GM23338 (cell line): Measurements from ENCODE around the gene SFXN5. TPM values are rescaled to one million over a fixed set of nuclear protein-coding genes. Genes with fewer than 3 reads are reported as not detected.

ENCODE experiments used
- ATAC-seq: fragments of 200-7000 bp; cut with Tn5 transposase; 3 replicates; pipeline ENCODE4 v1.9.1; 2020
- DNase-seq: peaks from one replicate; pipeline ENCODE4 v3.0.0-alpha.2; 2015; ENCODE audit warnings: low spot score
- H2AFZ ChIP-seq: fragments of 200-600 bp; sonication (generic); 2 replicates; pipeline ENCODE4 v1.8.0; 2016; ENCODE audit warnings: antibody characterized with exemption, mild to moderate bottlenecking, moderate library complexity
- H3F3A ChIP-seq: fragments of 200-600 bp; sonication (generic); replicated peaks from 2 replicates; pipeline ENCODE4 v1.8.0; 2017; ENCODE audit warnings: antibody characterized with exemption, mixed run types, low read depth
- H3K27ac ChIP-seq: fragments of 200-600 bp; sonication (generic); 2 replicates; pipeline ENCODE4 v1.6.1; 2016; ENCODE audit warnings: low read depth
- H3K27me3 ChIP-seq: fragments of 200-600 bp; sonication (generic); 2 replicates; pipeline ENCODE4 v1.8.0; 2016; ENCODE audit warnings: mild to moderate bottlenecking, mixed run types, moderate library complexity; ENCODE audit not compliant: insufficient read depth
- H3K36me3 ChIP-seq: fragments of 200-600 bp; sonication (generic); 2 replicates; pipeline ENCODE4 v1.8.0; 2016; ENCODE audit warnings: mild to moderate bottlenecking; ENCODE audit not compliant: insufficient read depth
- H3K4me1 ChIP-seq: fragments of 200-600 bp; sonication (generic); 2 replicates; pipeline ENCODE4 v1.8.0; 2016; ENCODE audit warnings: mild to moderate bottlenecking, moderate library complexity; ENCODE audit not compliant: insufficient read depth
- H3K4me2 ChIP-seq: fragments of 200-600 bp; sonication (generic); 2 replicates; pipeline ENCODE4 v1.7.1; 2017; ENCODE audit warnings: mixed run types
- H3K4me3 ChIP-seq: fragments of 200-600 bp; sonication (generic); 2 replicates; pipeline ENCODE4 v1.6.1; 2016; ENCODE audit warnings: mixed run types
- H3K79me2 ChIP-seq: fragments of 200-600 bp; sonication (generic); replicated peaks from 2 replicates; pipeline ENCODE4 v1.8.0; 2017; ENCODE audit warnings: mild to moderate bottlenecking; ENCODE audit not compliant: insufficient read depth
- H3K9me2 ChIP-seq: fragments of 200-600 bp; sonication (generic); 2 replicates; pipeline ENCODE4 v1.8.0; 2017; ENCODE audit not compliant: insufficient read depth
- H4K20me1 ChIP-seq: fragments of 200-600 bp; sonication (generic); replicated peaks from 2 replicates; pipeline ENCODE4 v1.8.0; 2017; ENCODE audit warnings: mild to moderate bottlenecking; ENCODE audit not compliant: insufficient read depth
- H3K27ac Mint-ChIP-seq: 2 replicates; pipeline ENCODE4 v1.8.0; 2020; ENCODE audit warnings: inconsistent platforms, mild to moderate bottlenecking, moderate library complexity, mixed read lengths
- H3K27me3 Mint-ChIP-seq: 3 replicates; pipeline ENCODE4 v1.8.0; 2022; ENCODE audit warnings: low read depth, mild to moderate bottlenecking, moderate library complexity, mixed read lengths, inconsistent platforms; ENCODE audit not compliant: insufficient read depth, poor library complexity
- H3K36me3 Mint-ChIP-seq: 3 replicates; pipeline ENCODE4 v1.8.0; 2021; ENCODE audit warnings: low read depth, mild to moderate bottlenecking, inconsistent platforms, moderate library complexity, mixed read lengths
- H3K4me1 Mint-ChIP-seq: 3 replicates; pipeline ENCODE4 v1.8.0; 2020; ENCODE audit warnings: mild to moderate bottlenecking, inconsistent platforms, mixed read lengths
- H3K4me3 Mint-ChIP-seq: 3 replicates; pipeline ENCODE4 v1.8.0; 2021; ENCODE audit warnings: moderate library complexity, mild to moderate bottlenecking, inconsistent platforms, mixed read lengths
- H3K9me3 Mint-ChIP-seq: 3 replicates; pipeline ENCODE4 v1.8.0; 2020; ENCODE audit warnings: moderate library complexity, mild to moderate bottlenecking, inconsistent platforms, mixed read lengths
- CREB1 ChIP-seq: fragments of 250-450 bp; sonication (Bioruptor Pico); IDR thresholded peaks from 2 replicates; pipeline ENCODE4 v1.5.0; 2020; ENCODE audit warnings: low read depth, mild to moderate bottlenecking, moderate library complexity
- CTCF ChIP-seq, 2 experiments: fragments of 200-600 bp in 1 of 2; sonication (generic) in 1 of 2; conservative IDR thresholded peaks; 2 replicates each; pipeline versions ENCODE4 v1.5.1 to v1.6.1; 2016 to 2017; ENCODE audit warnings: antibody characterized with exemption in 2 of 2, low read depth in 2 of 2, mild to moderate bottlenecking in 2 of 2, moderate library complexity in 1 of 2
- EZH2 ChIP-seq: fragments of 200-600 bp; sonication (generic); IDR thresholded peaks from one replicate; pipeline ENCODE4 v1.8.0; 2017; ENCODE audit warnings: antibody characterized with exemption, mild to moderate bottlenecking, low read depth; ENCODE audit not compliant: unreplicated experiment
- EZH2phosphoT487 ChIP-seq: fragments of 200-600 bp; sonication (generic); IDR thresholded peaks from one replicate; pipeline ENCODE4 v1.8.1; 2018; ENCODE audit warnings: antibody characterized with exemption; ENCODE audit not compliant: unreplicated experiment
- JUNB ChIP-seq: IDR thresholded peaks from one replicate; pipeline ENCODE4 v1.6.1; 2016; ENCODE audit warnings: antibody characterized with exemption; ENCODE audit not compliant: unreplicated experiment
- NANOG ChIP-seq: IDR thresholded peaks from 2 replicates; pipeline ENCODE4 v1.6.1; 2016; ENCODE audit warnings: antibody characterized with exemption, borderline replicate concordance
- POLR2AphosphoS5 ChIP-seq: IDR thresholded peaks from 2 replicates; pipeline ENCODE4 v1.6.1; 2016; ENCODE audit warnings: antibody characterized with exemption, low read depth
- STAT1 ChIP-seq: IDR thresholded peaks from one replicate; pipeline ENCODE4 v1.6.1; 2016; ENCODE audit warnings: antibody characterized with exemption; ENCODE audit not compliant: unreplicated experiment
- ZNF114 ChIP-seq: fragments of 250-450 bp; sonication (Bioruptor Pico); IDR thresholded peaks from 2 replicates; pipeline ENCODE4 v1.5.0; 2020; ENCODE audit warnings: mild to moderate bottlenecking, moderate library complexity
- ZNF331 ChIP-seq: fragments of 250-450 bp; sonication (Bioruptor Pico); IDR thresholded peaks from 2 replicates; pipeline ENCODE4 v1.5.0; 2020; ENCODE audit warnings: low read depth, mild to moderate bottlenecking, moderate library complexity
- polyA plus RNA-seq: library from polyadenylated mRNA; unstranded; fragments of >200 nt; fragmentation: Nextera tagmentation; extraction: Ambion mirVana; gene quantifications from 2 replicates; pipeline ENCODE4 v1.2.1, GENCODE V29; 2016
- total RNA-seq: library from RNA; depleted of rRNA; stranded (reverse); fragments of >200 nt; shearing (Covaris generic); gene quantifications from 2 replicates; pipeline ENCODE4 v1.2.3, GENCODE V29; 2014
- TF ChIP-seq, protein P1 (sequence below): fragments of 250-450 bp; sonication (Bioruptor Pico); IDR thresholded peaks from 2 replicates; pipeline ENCODE4 v1.5.0; 2020; ENCODE audit warnings: mild to moderate bottlenecking, moderate library complexity
- TF ChIP-seq, protein P2 (sequence below): IDR thresholded peaks from 2 replicates; pipeline ENCODE4 v1.6.1; 2016; ENCODE audit warnings: antibody characterized with exemption

SFXN5 gene
- total and polyA plus RNA-seq, 2 experiments from 2014 or later: 23.6 to 25.8 TPM

DNA sequence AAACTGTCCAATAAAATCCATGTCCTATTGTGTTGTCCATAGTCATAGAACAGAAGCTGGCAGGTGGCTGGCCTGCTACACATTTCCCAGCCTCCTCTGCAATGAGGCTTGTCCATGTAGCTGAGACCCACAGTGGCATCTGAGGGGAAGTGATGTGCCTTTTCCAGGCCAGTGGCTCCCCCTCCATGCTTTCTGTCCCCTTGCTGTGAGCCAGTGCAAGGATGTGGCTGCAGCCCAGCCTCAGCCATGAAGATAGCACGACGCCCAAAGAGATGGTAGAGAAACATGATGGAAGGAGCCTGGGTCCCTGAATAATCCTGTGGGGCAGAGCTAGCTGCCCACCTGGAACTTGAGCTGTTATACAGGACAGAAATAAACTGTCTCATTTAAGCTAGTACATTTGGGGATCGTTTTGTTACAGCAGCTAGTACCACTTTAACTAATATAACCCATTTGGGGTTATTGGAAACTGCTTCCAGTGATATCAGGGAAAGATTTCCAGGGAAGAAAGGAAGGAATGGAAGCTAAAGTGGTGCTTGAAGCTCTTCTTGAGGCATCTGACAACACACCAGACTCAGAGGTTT is 40.3 kb downstream of the SFXN5 start:
- Histone ChIP-seq H2AFZ (no peak overlapping the region), H3K36me3 (no peaks in the 10 kb centered on the region), H3K27ac (no peak overlapping the region), H3K4me2 (no peak overlapping the region), H3K27me3 (no peaks in the 10 kb centered on the region), H3K4me1 (peaks cover 9% of the 10 kb centered on the region), H4K20me1 (no peaks in the 10 kb centered on the region; the same call in 1 of the 2 replicates), H3F3A (no peaks in the 10 kb centered on the region), H3K9me2 (no peaks in the 10 kb centered on the region), H3K79me2 (no peaks in the 10 kb centered on the region), H3K4me3 (no peak overlapping the region)
- TF ChIP-seq JUNB (no peak), ZNF331 (CRISPR knock-in tag) (no peak), EZH2phosphoT487 (no peak), POLR2AphosphoS5 (no peak)
- TF ChIP-seq, protein P1, sequence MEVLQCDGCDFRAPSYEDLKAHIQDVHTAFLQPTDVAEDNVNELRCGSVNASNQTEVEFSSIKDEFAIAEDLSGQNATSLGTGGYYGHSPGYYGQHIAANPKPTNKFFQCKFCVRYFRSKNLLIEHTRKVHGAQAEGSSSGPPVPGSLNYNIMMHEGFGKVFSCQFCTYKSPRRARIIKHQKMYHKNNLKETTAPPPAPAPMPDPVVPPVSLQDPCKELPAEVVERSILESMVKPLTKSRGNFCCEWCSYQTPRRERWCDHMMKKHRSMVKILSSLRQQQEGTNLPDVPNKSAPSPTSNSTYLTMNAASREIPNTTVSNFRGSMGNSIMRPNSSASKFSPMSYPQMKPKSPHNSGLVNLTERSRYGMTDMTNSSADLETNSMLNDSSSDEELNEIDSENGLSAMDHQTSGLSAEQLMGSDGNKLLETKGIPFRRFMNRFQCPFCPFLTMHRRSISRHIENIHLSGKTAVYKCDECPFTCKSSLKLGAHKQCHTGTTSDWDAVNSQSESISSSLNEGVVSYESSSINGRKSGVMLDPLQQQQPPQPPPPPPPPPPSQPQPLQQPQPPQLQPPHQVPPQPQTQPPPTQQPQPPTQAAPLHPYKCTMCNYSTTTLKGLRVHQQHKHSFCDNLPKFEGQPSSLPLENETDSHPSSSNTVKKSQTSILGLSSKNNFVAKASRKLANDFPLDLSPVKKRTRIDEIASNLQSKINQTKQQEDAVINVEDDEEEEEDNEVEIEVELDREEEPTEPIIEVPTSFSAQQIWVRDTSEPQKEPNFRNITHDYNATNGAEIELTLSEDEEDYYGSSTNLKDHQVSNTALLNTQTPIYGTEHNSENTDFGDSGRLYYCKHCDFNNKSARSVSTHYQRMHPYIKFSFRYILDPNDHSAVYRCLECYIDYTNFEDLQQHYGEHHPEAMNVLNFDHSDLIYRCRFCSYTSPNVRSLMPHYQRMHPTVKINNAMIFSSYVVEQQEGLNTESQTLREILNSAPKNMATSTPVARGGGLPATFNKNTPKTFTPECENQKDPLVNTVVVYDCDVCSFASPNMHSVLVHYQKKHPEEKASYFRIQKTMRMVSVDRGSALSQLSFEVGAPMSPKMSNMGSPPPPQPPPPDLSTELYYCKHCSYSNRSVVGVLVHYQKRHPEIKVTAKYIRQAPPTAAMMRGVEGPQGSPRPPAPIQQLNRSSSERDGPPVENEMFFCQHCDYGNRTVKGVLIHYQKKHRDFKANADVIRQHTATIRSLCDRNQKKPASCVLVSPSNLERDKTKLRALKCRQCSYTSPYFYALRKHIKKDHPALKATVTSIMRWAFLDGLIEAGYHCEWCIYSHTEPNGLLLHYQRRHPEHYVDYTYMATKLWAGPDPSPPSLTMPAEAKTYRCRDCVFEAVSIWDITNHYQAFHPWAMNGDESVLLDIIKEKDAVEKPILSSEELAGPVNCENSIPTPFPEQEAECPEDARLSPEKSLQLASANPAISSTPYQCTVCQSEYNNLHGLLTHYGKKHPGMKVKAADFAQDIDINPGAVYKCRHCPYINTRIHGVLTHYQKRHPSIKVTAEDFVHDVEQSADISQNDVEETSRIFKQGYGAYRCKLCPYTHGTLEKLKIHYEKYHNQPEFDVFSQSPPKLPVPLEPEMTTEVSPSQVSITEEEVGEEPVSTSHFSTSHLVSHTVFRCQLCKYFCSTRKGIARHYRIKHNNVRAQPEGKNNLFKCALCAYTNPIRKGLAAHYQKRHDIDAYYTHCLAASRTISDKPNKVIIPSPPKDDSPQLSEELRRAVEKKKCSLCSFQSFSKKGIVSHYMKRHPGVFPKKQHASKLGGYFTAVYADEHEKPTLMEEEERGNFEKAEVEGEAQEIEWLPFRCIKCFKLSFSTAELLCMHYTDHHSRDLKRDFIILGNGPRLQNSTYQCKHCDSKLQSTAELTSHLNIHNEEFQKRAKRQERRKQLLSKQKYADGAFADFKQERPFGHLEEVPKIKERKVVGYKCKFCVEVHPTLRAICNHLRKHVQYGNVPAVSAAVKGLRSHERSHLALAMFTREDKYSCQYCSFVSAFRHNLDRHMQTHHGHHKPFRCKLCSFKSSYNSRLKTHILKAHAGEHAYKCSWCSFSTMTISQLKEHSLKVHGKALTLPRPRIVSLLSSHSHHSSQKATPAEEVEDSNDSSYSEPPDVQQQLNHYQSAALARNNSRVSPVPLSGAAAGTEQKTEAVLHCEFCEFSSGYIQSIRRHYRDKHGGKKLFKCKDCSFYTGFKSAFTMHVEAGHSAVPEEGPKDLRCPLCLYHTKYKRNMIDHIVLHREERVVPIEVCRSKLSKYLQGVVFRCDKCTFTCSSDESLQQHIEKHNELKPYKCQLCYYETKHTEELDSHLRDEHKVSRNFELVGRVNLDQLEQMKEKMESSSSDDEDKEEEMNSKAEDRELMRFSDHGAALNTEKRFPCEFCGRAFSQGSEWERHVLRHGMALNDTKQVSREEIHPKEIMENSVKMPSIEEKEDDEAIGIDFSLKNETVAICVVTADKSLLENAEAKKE (CRISPR knock-in tag): no peak
- no peaks in the 10 kb centered on the region; the same call in 2 of the 3 replicates for H3K36me3 Mint-ChIP-seq
- H3K4me3 Mint-ChIP-seq: no peak overlapping the region
- DNase-seq: no peak
- peaks cover 16% of the 10 kb centered on the region for H3K4me1 Mint-ChIP-seq
- H3K27ac Mint-ChIP-seq: no peak overlapping the region
- ATAC-seq: no peak
- H3K9me3 Mint-ChIP-seq: no peaks in the 10 kb centered on the region
- peaks cover 3% of the 10 kb centered on the region for H3K27me3 Mint-ChIP-seq

- ATAC-seq (no peak), DNase-seq (no peak)
- H3K27me3 ChIP-seq: no peaks in the 10 kb centered on the region
- no peaks in the 10 kb centered on the region for H3K36me3 ChIP-seq
- H3K27me3 Mint-ChIP-seq: peaks cover 2% of the 10 kb centered on the region
- no peaks in the 10 kb centered on the region for H3F3A ChIP-seq
- no peak overlapping the region for H3K4me2 ChIP-seq
- peaks cover 2% of the 10 kb centered on the region; the same call in 1 of the 2 replicates for H4K20me1 ChIP-seq
- no peaks in the 10 kb centered on the region for H3K9me3 Mint-ChIP-seq
- no peaks in the 10 kb centered on the region for H3K9me2 ChIP-seq
- no peaks in the 10 kb centered on the region; the same call in 2 of the 3 replicates for H3K36me3 Mint-ChIP-seq
- peaks cover 13% of the 10 kb centered on the region for H3K4me1 Mint-ChIP-seq
- H2AFZ ChIP-seq: no peak overlapping the region
- 0 out of 2 replicates have a peak, but pooled peaks cover 3% of the 10 kb centered on the region for H3K4me1 ChIP-seq
- no peak overlapping the region for H3K4me3 Mint-ChIP-seq
- TF ChIP-seq EZH2phosphoT487: no peak
- no peak for TF ChIP-seq NANOG
- TF ChIP-seq CTCF (conservative IDR thresholded peaks at IDR 0.05; ENCODE audit: low read depth in 2 of 2): no peak
- no peak for TF ChIP-seq ZNF114 (CRISPR knock-in tag)
- TF ChIP-seq CREB1 (CRISPR knock-in tag): no peak
- TF ChIP-seq POLR2AphosphoS5: no peak
- no peak for TF ChIP-seq ZNF331 (CRISPR knock-in tag)
- TF ChIP-seq, protein P2, sequence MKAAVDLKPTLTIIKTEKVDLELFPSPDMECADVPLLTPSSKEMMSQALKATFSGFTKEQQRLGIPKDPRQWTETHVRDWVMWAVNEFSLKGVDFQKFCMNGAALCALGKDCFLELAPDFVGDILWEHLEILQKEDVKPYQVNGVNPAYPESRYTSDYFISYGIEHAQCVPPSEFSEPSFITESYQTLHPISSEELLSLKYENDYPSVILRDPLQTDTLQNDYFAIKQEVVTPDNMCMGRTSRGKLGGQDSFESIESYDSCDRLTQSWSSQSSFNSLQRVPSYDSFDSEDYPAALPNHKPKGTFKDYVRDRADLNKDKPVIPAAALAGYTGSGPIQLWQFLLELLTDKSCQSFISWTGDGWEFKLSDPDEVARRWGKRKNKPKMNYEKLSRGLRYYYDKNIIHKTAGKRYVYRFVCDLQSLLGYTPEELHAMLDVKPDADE: no peak
- no peak for TF ChIP-seq EZH2
- TF ChIP-seq STAT1: no peak
- H3K4me3 ChIP-seq: no peak overlapping the region
- no peak overlapping the region for H3K27ac ChIP-seq
- no peaks in the 10 kb centered on the region for H3K79me2 ChIP-seq
- H3K27ac Mint-ChIP-seq: no peak overlapping the region
Observed at GRCh38 chr2:73028841-73029240, 42.7 kb downstream of the SFXN5 start.
